ENCODE measurements around the gene LDB2.

Gene LDB2

DNA sequence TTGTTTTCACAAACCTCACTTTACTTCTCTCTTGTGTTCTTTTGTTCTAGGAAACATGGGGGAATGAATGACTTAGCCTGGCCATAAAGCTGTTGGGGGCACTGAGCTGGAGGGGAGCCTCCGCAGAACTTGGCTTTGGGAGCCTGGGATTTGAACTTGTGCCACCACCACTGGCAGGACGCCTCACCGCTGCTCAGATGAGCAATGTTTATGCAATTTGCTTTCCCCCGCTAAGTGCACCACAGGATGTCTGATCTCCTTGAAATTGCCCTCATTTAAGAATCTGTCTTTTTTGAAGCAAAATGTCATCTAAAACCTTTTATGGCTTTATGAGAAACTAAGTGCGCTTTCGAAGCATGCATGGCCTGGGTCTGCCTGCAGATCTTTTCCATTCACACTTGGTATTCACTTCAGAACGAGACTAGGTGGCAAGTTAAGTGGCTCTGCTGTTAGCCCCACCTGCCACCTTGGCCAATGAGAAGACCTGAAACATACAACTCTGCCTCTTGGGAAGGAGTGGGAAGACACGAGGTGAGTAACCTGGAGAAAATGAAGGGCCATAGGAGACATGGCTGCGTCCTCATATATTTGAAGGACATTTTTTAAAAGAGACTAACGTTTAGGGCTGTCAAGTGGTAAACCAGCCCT is 119.3 kb downstream of the LDB2 start:
- CTCF ChIA-PET, result no interaction called here
- no peak overlapping the region for H3K27ac ChIP-seq
- TF ChIP-seq CTCF (conservative IDR thresholded peaks at IDR 0.05; ENCODE audit: low read depth), result no peak
- no peak for DNase-seq (ENCODE audit: low spot score)
- POLR2A ChIA-PET (ENCODE audit: low non-redundant PET), result no interaction called here

GRCh38 chr4:16777726-16778125 is 120.7 kb downstream of the LDB2 start:
- TF ChIP-seq CTCF (conservative IDR thresholded peaks at IDR 0.05; ENCODE audit: low read depth), result no peak
- no peak overlapping the region for H3K27ac ChIP-seq
- ChIA-PET POLR2A (ENCODE audit: low non-redundant PET) (no interaction called here), CTCF (no interaction called here)
- DNase-seq (ENCODE audit: low spot score), result no peak

- POLR2A ChIA-PET (ENCODE audit: low non-redundant PET), result no interaction called here
- no peak for TF ChIP-seq CTCF (conservative IDR thresholded peaks at IDR 0.05; ENCODE audit: low read depth)
- H3K27ac ChIP-seq, result no peak overlapping the region
- DNase-seq (ENCODE audit: low spot score), result no peak
- CTCF ChIA-PET, result no interaction called here
Measured at GRCh38 chr4:16775411-16776154, 122.9 kb downstream of the LDB2 start.

- POLR2A ChIA-PET (ENCODE audit: low non-redundant PET), result no interaction called here
- CTCF ChIA-PET, result no interaction called here
- TF ChIP-seq CTCF (conservative IDR thresholded peaks at IDR 0.05; ENCODE audit: low read depth), result no peak
Measured at GRCh38 chr4:16772366-16772850, 126.0 kb downstream of the LDB2 start.

DNA sequence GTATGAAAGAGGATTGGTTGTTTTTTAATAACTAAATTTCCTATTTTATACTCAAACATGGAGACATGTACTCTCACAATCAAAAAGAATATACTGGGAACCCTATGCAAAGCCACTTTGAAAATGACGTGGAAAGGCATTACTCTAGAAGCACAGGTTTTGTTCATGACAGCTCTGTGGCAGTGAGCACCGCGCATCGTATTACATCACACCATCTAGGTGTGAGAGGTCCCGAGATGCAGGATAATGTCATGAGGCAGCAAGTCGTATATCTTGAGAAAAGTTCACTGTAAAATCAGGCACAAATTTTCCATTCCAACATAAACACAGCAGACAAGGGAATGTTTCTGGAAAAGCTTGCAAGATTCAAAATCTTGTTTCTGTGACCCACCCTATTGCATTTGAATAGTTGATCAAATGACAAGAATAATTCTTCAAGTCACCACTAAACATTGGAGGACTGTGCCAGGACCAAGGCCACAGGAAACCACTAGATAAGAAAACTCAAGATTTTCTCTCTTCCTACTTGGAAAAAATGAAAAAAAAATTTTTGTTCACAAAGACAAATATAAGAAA is 127.6 kb downstream of the LDB2 start:
- TF ChIP-seq CTCF (conservative IDR thresholded peaks at IDR 0.05; ENCODE audit: low read depth), result no peak
- H3K27ac ChIP-seq, result no peak overlapping the region
- DNase-seq (ENCODE audit: low spot score), result no peak
- ChIA-PET CTCF (no interaction called here), POLR2A (ENCODE audit: low non-redundant PET) (no interaction called here)

More at GRCh38 chr4:16772366-16772850, 126.0 kb downstream of the LDB2 start:
- no peak overlapping the region for H3K27ac ChIP-seq
- no peak for DNase-seq (ENCODE audit: low spot score)

DNA sequence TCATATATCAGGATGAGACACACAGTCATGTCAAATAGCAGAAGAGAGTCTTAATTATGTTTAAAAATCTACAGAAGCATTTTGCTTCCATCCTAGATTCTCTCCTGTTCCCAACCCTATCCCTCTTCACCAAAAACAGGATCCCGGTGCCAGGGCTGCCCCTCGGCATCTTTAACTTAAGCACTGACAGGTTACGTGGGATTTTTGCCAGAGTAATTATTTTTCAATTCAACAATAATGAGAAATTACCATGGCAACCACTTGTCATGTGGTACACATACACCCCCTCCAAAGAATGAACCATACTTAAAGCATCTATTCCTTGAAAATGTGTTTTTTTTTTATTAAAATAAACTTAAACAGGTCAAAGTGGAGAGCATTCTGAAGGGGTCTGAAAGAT is 130.6 kb downstream of the LDB2 start:
- POLR2A ChIA-PET (ENCODE audit: low non-redundant PET), result no interaction called here

More for the DNA sequence above, 130.6 kb downstream of the LDB2 start:
- no peak for DNase-seq (ENCODE audit: low spot score)
- H3K27ac ChIP-seq, result no peak overlapping the region
- TF ChIP-seq CTCF (conservative IDR thresholded peaks at IDR 0.05; ENCODE audit: low read depth), result no peak
- CTCF ChIA-PET, result no interaction called here
